Ammon's horn (tissue), 1 donor: ENCODE data around the gene SRCIN1.
A peak's percentile ranks its signal among the peaks of the same experiment; 100 is the strongest.

ENCODE experiments used
- DNase-seq: peaks from one replicate; pipeline ENCODE4 v3.0.0-alpha.2; 2016; ENCODE audit warnings: low spot score

SRCIN1 gene

GRCh38 chr17:38600906-38601305 lies 4.8 kb downstream of the SRCIN1 start:
- no peak for DNase-seq

GRCh38 chr17:38600416-38600815 lies 5.3 kb downstream of the SRCIN1 start:
- no peak for DNase-seq

- DNase-seq = no peak
Observed at GRCh38 chr17:38599398-38599856, 6.3 kb downstream of the SRCIN1 start.

GRCh38 chr17:38598995-38599394 lies 6.8 kb downstream of the SRCIN1 start:
- DNase-seq = no peak

- peak; percentile 77 for DNase-seq
Observed at GRCh38 chr17:38598536-38598935, 7.2 kb downstream of the SRCIN1 start.

- DNase-seq = no peak
Observed at GRCh38 chr17:38597375-38597774, 8.4 kb downstream of the SRCIN1 start.

GRCh38 chr17:38596651-38597050 lies 9.1 kb downstream of the SRCIN1 start:
- DNase-seq = no peak

GRCh38 chr17:38595892-38596291 lies 9.9 kb downstream of the SRCIN1 start:
- DNase-seq = no peak

GRCh38 chr17:38594152-38594551 lies 11.6 kb downstream of the SRCIN1 start:
- DNase-seq = no peak

- no peak for DNase-seq
Observed at GRCh38 chr17:38592487-38592886, 13.3 kb downstream of the SRCIN1 start.

- DNase-seq = no peak
Observed at GRCh38 chr17:38591759-38592241, 14.0 kb downstream of the SRCIN1 start.

GRCh38 chr17:38590988-38591758 lies 14.6 kb downstream of the SRCIN1 start:
- no peak for DNase-seq

GRCh38 chr17:38589462-38590114 lies 16.2 kb downstream of the SRCIN1 start:
- no peak for DNase-seq

GRCh38 chr17:38588788-38589174 lies 17.0 kb downstream of the SRCIN1 start:
- DNase-seq = no peak

- DNase-seq = no peak
Observed at GRCh38 chr17:38587947-38588787, 17.6 kb downstream of the SRCIN1 start.

- DNase-seq = no peak
Observed at GRCh38 chr17:38587203-38587602, 18.5 kb downstream of the SRCIN1 start.

- DNase-seq = no peak
Observed at GRCh38 chr17:38586788-38587187, 19.0 kb downstream of the SRCIN1 start.

GRCh38 chr17:38585918-38586529 lies 19.7 kb downstream of the SRCIN1 start:
- DNase-seq = no peak

GRCh38 chr17:38585056-38585917 lies 20.5 kb downstream of the SRCIN1 start:
- DNase-seq = no peak

GRCh38 chr17:38584350-38584925 lies 21.3 kb downstream of the SRCIN1 start:
- DNase-seq = no peak
